HuH-7 (cell line): ENCODE data around the gene IL34.

Experiments used
- DNase-seq: peaks from one replicate; pipeline ENCODE4 v3.0.0; 2011; ENCODE audit warnings: low spot score

The IL34 gene

GRCh38 chr16:70702624-70703023, 56.3 kb downstream of the IL34 start:
- DNase-seq: no peak

GRCh38 chr16:70703041-70703834, 56.9 kb downstream of the IL34 start:
- no peak for DNase-seq

DNA sequence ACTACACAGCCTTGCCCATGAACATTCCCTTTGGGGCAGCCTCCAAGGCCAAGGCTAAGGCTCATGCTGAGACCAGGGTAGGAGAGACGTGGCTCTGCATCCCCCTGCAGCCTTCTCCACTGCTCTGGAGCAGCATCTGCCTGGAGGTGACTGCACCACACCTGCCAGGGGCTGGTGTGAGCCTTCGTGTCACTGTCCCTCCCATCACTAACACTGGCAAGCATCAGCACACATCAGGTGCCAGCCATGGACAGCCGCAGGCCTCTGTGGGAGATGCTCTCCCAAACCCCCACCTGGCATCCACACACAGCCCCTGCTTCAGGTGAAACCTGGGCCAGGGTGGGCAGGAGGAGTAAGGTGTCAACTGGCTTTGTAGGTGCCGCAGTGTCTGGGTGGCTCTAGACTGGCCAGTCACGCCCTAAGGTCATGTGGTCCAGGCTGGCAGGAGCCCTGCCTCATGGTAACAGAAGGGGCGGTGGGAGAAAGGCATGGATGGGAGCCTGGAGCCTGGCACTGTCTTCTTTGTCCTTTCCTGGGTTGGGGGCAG, 57.5 kb downstream of the IL34 start:
- no peak for DNase-seq

DNA sequence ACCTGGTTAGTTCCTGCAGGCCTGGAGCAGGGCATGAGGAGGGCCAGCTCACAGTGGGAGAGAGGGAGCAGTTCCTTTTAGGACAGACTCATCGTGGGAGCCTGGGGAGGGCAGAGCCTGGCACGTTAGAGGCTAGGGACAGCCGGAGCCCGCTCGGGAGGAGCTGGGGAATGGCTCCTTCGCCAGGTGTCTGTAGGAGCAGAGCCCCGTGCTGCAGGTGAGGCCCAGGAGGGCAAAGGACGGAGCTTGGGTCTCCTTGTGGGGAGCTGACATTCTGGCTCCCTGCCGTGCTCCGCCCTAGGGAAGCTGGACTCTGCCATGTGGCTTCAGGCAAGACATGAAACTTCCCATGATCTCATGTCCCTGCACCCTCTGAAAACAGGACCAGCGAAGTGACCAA, 58.2 kb downstream of the IL34 start:
- DNase-seq: no peak

- DNase-seq: no peak
Measured at GRCh38 chr16:70705056-70705455, 58.7 kb downstream of the IL34 start.

DNA sequence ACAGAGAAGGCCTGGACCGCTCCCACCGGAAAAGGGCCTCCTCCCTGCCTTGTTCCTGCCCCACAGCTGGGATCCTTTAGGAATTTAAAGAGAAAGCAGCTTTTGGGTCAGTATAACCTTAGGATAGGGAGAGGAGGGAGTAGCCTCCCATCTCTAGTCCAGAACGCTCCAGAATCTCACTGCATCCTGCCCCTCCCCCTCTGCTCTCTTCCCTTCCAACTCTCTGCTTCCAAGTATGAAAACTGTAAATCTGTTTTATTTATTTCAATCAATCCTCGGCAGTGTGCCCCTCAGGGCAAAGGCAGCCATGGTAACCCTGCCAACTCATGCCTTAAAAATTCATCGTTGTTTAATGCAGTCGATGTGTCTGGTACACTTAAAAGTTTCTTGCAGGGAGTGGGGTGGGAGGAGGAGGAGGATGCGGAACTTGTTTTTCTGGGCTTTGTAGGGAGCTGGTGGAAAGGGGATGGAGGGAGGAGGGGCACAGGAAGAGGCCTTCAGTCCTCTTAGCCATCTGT, 60.6 kb downstream of the IL34 start:
- no peak for DNase-seq

DNA sequence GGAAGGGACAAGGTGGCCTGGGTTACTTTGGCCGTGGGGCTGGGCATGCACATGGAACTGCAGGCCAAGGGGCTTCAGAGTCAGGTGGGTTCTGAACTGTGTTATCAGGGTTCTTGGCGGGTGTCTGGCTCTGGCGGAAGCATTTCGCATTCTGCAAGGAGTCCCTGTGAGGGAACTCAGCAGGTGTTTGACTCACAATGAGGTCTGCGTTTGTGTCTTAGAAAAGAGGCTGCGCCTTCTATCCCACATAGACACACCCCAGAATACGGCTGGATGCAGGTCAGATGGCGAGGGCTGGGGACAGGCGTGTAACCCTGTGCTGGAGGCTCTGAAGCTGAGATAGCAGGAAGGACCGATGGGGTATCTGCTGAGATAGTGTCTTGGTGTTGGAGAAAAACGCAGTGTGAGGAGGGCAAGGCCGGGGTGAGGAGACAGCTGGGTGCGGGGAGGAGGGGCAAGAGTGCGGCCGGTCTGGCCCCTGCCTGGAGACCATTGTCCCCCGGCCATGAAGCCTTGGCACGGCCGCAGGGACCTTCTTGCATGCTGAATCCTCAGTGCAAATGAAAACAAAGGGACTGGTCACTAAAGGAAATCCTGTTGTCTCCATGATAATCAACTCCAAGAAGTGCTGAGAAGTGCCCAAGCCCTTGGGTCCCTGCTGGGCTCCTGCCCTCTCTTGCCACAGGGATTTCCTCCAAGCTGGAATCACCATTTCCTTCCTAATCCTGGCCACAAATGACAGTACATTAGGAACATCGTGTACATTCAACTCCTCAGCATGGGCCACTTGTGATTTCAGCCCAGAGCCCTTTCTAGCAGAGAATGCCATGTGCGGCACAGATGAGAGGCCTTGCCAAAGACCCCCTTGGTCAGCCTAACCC, 62.2 kb downstream of the IL34 start:
- no peak for DNase-seq

GRCh38 chr16:70709457-70709856, 63.1 kb downstream of the IL34 start:
- no peak for DNase-seq

GRCh38 chr16:70709942-70710341, 63.6 kb downstream of the IL34 start:
- no peak for DNase-seq
